ENCODE data around the gene ZNF831.

ZNF831 gene

GRCh38 chr20:59305908-59306655, 142.5 kb downstream of the ZNF831 start:
- DNase-seq (ENCODE audit: low read depth), result no peak

- no peak for DNase-seq (ENCODE audit: low read depth)
These were observed 143.6 kb downstream of the ZNF831 start for GRCh38 chr20:59307270-59307669.
